OCI-LY1 (cell line): ENCODE results near the gene MYMK.

Experiments used
- H2AFZ ChIP-seq: fragments of 200-600 bp; sonication (generic), shearing (Covaris generic); 2 replicates; pipeline ENCODE4 v1.6.0; 2014; ENCODE audit warnings: antibody characterized with exemption, mild to moderate bottlenecking, low read length
- H3F3A ChIP-seq: fragments of 200-600 bp; sonication (generic), shearing (Covaris generic); 2 replicates; pipeline ENCODE4 v1.6.0; 2014; ENCODE audit warnings: mild to moderate bottlenecking, antibody characterized with exemption, low read length, moderate library complexity; ENCODE audit not compliant: insufficient read depth
- H3K27ac ChIP-seq: fragments of 200-600 bp; sonication (generic); 2 replicates; pipeline ENCODE4 v1.5.1; 2014; ENCODE audit warnings: low read length, mixed run types, mild to moderate bottlenecking, low read depth; ENCODE audit not compliant: poor library complexity, severe bottlenecking
- H3K27me3 ChIP-seq: fragments of 200-600 bp; sonication (generic); 2 replicates; pipeline ENCODE4 v1.6.0; 2014; ENCODE audit warnings: antibody characterized with exemption, mild to moderate bottlenecking, low read length, moderate library complexity; ENCODE audit not compliant: insufficient read depth
- H3K36me3 ChIP-seq: fragments of 200-600 bp; sonication (generic); 2 replicates; pipeline ENCODE4 v1.6.1; 2014; ENCODE audit warnings: mild to moderate bottlenecking, antibody characterized with exemption, low read length, moderate library complexity, mixed read lengths; ENCODE audit not compliant: insufficient read depth
- H3K4me1 ChIP-seq: fragments of 200-600 bp; sonication (generic); 2 replicates; pipeline ENCODE4 v1.5.1; 2014; ENCODE audit warnings: mild to moderate bottlenecking, low read length, moderate library complexity; ENCODE audit not compliant: insufficient read depth, severe bottlenecking
- H3K4me2 ChIP-seq: fragments of 200-600 bp; sonication (generic), shearing (Covaris generic); 2 replicates; pipeline ENCODE4 v1.6.1; 2014; ENCODE audit warnings: low read length
- H3K4me3 ChIP-seq: fragments of 200-600 bp; sonication (generic); 2 replicates; pipeline ENCODE4 v1.5.1; 2014; ENCODE audit warnings: low read length, low read depth, mild to moderate bottlenecking, mixed read lengths; ENCODE audit not compliant: poor library complexity, severe bottlenecking
- H3K79me2 ChIP-seq: fragments of 200-600 bp; shearing (Covaris generic); 2 replicates; pipeline ENCODE4 v1.6.1; 2016; ENCODE audit warnings: mixed run types, low read length, mixed read lengths; ENCODE audit not compliant: insufficient read depth
- H3K9ac ChIP-seq: fragments of 200-600 bp; sonication (generic), shearing (Covaris generic); 2 replicates; pipeline ENCODE4 v1.6.1; 2014; ENCODE audit warnings: mild to moderate bottlenecking, low read length, mixed read lengths
- H3K9me2 ChIP-seq: fragments of 200-600 bp; sonication (generic), shearing (Covaris generic); 2 replicates; pipeline ENCODE4 v1.6.1; 2014; ENCODE audit warnings: low read depth, mild to moderate bottlenecking, low read length, mixed read lengths
- H3K9me3 ChIP-seq: fragments of 200-600 bp; shearing (Covaris generic); 2 replicates; pipeline ENCODE4 v1.6.1; 2014; ENCODE audit warnings: low read length, mixed read lengths
- H4K20me1 ChIP-seq: fragments of 200-600 bp; sonication (generic), shearing (Covaris generic); 2 replicates; pipeline ENCODE4 v1.6.0; 2016; ENCODE audit warnings: mild to moderate bottlenecking, low read length; ENCODE audit not compliant: insufficient read depth
- EZH2 ChIP-seq: fragments of 200-600 bp; sonication (generic), shearing (Covaris generic); IDR thresholded peaks from 2 replicates; pipeline ENCODE4 v1.8.0; 2017; ENCODE audit warnings: borderline replicate concordance, mixed run types, mild to moderate bottlenecking, antibody characterized with exemption, low read length, moderate library complexity, mixed read lengths
- TF ChIP-seq, protein P1 (sequence below): fragments of 200-600 bp; sonication (generic), shearing (Covaris generic); IDR thresholded peaks from 2 replicates; pipeline ENCODE4 v1.5.1; 2017; ENCODE audit warnings: mild to moderate bottlenecking, antibody characterized with exemption, low read length, moderate library complexity, mixed read lengths

MYMK gene

DNA sequence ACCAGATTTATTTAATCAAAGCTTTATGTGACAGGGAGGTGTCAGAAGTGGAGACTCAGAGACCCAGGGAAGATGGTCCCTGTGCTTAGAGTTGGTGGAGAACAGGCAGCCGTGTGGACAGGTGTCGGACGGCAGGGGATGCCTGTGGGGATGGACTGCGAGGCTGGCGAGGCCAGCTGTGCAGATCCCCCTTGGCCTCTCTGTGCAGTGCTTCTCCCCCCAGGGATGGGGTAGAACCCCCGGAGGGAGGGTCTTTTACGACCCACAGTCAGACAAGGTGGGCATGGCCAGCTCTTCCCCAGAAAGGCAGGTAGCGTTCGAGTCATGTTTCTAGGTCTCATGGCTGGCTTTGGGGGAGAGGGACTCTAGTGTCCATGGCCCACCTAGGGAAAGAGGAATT lies 41.1 kb downstream of the MYMK start:
- Histone ChIP-seq H4K20me1 (no peaks in the 10 kb centered on the region), H3K9ac (no peak overlapping the region), H3K4me3 (no peak overlapping the region), H3F3A (no peaks in the 10 kb centered on the region), H3K9me3 (no peaks in the 10 kb centered on the region), H3K79me2 (no peaks in the 10 kb centered on the region), H3K27me3 (no peaks in the 10 kb centered on the region), H3K4me2 (no peak overlapping the region), H3K4me1 (peaks cover 16% of the 10 kb centered on the region), H3K27ac (no peak overlapping the region), H3K9me2 (no peaks in the 10 kb centered on the region), H2AFZ (no peak overlapping the region), H3K36me3 (no peaks in the 10 kb centered on the region)
- TF ChIP-seq EZH2: no peak

GRCh38 chr9:133478851-133479711 lies 45.7 kb downstream of the MYMK start, which contains the start of gene SLC2A6:
Gene SLC2A6 (minus strand): TSS chr9:133479099. CDS start chr9:133479059, 40 bp downstream.
- peak within 1 kb of the TSS; percentile 82 for H3K4me3 ChIP-seq
- H3K27me3 ChIP-seq: no peaks in the 10 kb centered on the region
- no peaks in the 10 kb centered on the region for H3K9me2 ChIP-seq
- peaks cover 20% of the 10 kb centered on the region for H3K4me1 ChIP-seq
- H3K9ac ChIP-seq: peak within 1 kb of the TSS; percentile 83
- H3K79me2 ChIP-seq: no peaks in the 10 kb centered on the region
- H3K9me3 ChIP-seq: no peaks in the 10 kb centered on the region
- H2AFZ ChIP-seq: no peak within 1 kb of the TSS
- peak within 1 kb of the TSS; percentile 90 for H3K4me2 ChIP-seq
- no peaks in the 10 kb centered on the region for H4K20me1 ChIP-seq
- peaks cover 6% of the 10 kb centered on the region; the same call in 1 of the 2 replicates for H3K36me3 ChIP-seq
- no peak for TF ChIP-seq EZH2
- TF ChIP-seq, protein P1, sequence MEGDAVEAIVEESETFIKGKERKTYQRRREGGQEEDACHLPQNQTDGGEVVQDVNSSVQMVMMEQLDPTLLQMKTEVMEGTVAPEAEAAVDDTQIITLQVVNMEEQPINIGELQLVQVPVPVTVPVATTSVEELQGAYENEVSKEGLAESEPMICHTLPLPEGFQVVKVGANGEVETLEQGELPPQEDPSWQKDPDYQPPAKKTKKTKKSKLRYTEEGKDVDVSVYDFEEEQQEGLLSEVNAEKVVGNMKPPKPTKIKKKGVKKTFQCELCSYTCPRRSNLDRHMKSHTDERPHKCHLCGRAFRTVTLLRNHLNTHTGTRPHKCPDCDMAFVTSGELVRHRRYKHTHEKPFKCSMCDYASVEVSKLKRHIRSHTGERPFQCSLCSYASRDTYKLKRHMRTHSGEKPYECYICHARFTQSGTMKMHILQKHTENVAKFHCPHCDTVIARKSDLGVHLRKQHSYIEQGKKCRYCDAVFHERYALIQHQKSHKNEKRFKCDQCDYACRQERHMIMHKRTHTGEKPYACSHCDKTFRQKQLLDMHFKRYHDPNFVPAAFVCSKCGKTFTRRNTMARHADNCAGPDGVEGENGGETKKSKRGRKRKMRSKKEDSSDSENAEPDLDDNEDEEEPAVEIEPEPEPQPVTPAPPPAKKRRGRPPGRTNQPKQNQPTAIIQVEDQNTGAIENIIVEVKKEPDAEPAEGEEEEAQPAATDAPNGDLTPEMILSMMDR: no peak
- H3F3A ChIP-seq: no peaks in the 10 kb centered on the region
- H3K27ac ChIP-seq: peak within 1 kb of the TSS; percentile 64

DNA sequence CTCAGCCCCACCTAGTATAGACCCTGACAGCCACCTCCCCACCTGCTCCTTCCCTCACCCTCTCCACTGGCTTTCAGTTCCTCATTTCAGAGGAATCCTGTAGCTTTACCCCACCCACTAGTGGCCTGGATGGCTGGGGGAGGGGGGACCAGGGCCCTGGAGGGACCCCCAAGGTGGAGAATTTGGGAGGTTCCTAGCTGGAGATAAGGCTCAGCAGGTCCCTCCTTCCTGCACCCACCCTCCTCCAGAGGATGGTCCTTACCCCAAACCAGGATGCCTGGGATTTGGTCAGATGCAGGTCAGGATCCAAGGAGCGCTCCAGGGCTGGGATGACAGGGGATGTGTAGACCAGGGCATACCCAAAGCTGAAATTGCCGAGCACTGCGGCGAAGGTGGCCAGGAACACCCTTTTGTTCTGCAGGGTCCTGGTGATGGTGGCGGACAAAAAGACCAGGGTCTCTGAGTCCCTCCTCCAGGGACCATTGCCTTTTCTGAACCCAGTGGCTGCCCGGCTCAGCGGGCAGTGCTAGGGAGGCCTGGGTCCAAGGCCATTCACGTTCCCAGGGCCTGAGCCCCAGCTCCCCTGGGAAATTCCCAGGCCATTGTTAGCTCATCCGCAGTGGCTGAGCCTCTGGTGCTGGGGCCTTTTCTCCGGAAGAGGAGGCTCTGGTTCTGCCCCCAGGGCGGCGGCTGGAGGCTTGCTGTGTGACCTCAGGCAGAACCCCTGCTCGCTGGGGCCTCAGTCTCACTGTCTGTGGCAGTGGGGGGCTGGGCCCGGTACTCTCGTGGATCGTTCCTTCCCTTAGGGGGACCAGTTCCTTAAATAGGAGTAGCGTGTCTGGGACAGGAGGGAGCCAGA lies 46.5 kb downstream of the MYMK start:
- H3K27me3 ChIP-seq: no peaks in the 10 kb centered on the region
- H4K20me1 ChIP-seq: no peaks in the 10 kb centered on the region
- H3K4me1 ChIP-seq: peaks cover 20% of the 10 kb centered on the region
- H3K4me3 ChIP-seq: peak overlapping the region; percentile 82
- no peaks in the 10 kb centered on the region for H3K9me2 ChIP-seq
- peak overlapping the region; percentile 64 for H3K27ac ChIP-seq
- TF ChIP-seq, protein P1: no peak
- no peak for TF ChIP-seq EZH2
- H3K79me2 ChIP-seq: no peaks in the 10 kb centered on the region
- H2AFZ ChIP-seq: no peak overlapping the region
- no peaks in the 10 kb centered on the region for H3F3A ChIP-seq
- H3K9ac ChIP-seq: peak overlapping the region; percentile 83
- H3K4me2 ChIP-seq: peak overlapping the region; percentile 90
- peaks cover 6% of the 10 kb centered on the region; the same call in 1 of the 2 replicates for H3K36me3 ChIP-seq
- no peaks in the 10 kb centered on the region for H3K9me3 ChIP-seq
